GM12878 (cell line): Measurements from ENCODE around the gene EHD1.

Source experiments
- CBX5 ChIP-seq: sonication (generic); IDR thresholded peaks from 2 replicates; pipeline ENCODE4 v1.6.1; 2016; ENCODE audit warnings: low read depth, moderate library complexity, mild to moderate bottlenecking, inconsistent platforms
- CTCF ChIP-seq, 3 experiments: IDR thresholded peaks in 2 of 3; conservative IDR thresholded peaks in 1 of 3; 2 replicates each; pipeline ENCODE4 v1.5.1; 2011; ENCODE audit warnings: low read depth in 3 of 3, low read length in 3 of 3, mild to moderate bottlenecking in 3 of 3, control low read depth in 2 of 3, moderate library complexity in 2 of 3, inconsistent platforms in 1 of 3, mixed read lengths in 1 of 3; ENCODE audit not compliant: control insufficient read depth in 2 of 3, insufficient read depth in 1 of 3; ENCODE audit errors: extremely low read depth in 1 of 3
- EZH2 ChIP-seq: IDR thresholded peaks from 2 replicates; pipeline ENCODE4 v1.6.1; 2012; ENCODE audit warnings: low read depth, mild to moderate bottlenecking, control low read depth, inconsistent platforms, low read length, borderline replicate concordance; ENCODE audit not compliant: control insufficient read depth
- USF2 ChIP-seq: IDR thresholded peaks from 2 replicates; pipeline ENCODE4 v1.6.1; 2011; ENCODE audit warnings: low read depth, low read length, improper control_type of control experiment, borderline replicate concordance

- TF ChIP-seq USF2: no peak
- TF ChIP-seq EZH2: no peak
- TF ChIP-seq CBX5: no peak
- no peak for TF ChIP-seq CTCF (IDR thresholded peaks at IDR 0.05 in 2 of 3, conservative IDR thresholded peaks at IDR 0.05 in 1 of 3; ENCODE audit: control insufficient read depth in 2 of 3, extremely low read depth in 1 of 3, insufficient read depth in 1 of 3, low read depth in 3 of 3, low read length in 3 of 3)
These were observed 3.8 kb upstream of the EHD1 start for GRCh38 chr11:64882243-64882642.
